Brain pericyte (primary cell): ENCODE results near the gene TRAF3.

Source experiments
- DNase-seq: peaks from one replicate; pipeline ENCODE4 v3.0.0-alpha.2; 2012; ENCODE audit warnings: low read depth, low spot score

Gene TRAF3

DNA sequence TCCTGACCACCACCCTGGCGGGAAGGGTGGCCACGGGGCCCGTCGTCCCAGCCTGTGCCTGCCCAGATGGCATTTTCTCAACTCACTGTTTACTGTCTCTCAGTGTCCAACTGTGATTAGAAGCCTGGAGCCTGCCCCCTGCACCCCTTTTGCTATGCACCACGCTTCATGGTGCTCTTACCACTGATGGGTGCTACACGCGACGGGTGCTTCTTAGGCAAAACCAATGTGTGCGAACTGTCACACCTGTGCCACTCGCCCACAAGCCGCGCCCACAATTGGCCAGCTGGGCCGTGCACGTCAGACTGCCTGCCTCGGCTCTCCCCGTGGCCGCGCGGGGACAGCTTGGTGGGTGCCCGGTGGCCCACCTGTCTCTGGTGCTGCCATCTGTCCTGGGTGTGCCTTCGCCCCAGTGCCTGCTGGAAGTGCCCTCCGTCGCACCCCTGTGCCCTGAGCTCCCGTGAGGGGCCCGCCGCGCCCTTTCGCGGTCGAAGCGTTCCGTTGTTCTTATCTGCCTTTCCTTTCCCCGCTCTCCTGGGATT lies 130.1 kb downstream of the TRAF3 start:
- DNase-seq = no peak

GRCh38 chr14:102907980-102908730 lies 130.9 kb downstream of the TRAF3 start:
- DNase-seq = no peak

DNA sequence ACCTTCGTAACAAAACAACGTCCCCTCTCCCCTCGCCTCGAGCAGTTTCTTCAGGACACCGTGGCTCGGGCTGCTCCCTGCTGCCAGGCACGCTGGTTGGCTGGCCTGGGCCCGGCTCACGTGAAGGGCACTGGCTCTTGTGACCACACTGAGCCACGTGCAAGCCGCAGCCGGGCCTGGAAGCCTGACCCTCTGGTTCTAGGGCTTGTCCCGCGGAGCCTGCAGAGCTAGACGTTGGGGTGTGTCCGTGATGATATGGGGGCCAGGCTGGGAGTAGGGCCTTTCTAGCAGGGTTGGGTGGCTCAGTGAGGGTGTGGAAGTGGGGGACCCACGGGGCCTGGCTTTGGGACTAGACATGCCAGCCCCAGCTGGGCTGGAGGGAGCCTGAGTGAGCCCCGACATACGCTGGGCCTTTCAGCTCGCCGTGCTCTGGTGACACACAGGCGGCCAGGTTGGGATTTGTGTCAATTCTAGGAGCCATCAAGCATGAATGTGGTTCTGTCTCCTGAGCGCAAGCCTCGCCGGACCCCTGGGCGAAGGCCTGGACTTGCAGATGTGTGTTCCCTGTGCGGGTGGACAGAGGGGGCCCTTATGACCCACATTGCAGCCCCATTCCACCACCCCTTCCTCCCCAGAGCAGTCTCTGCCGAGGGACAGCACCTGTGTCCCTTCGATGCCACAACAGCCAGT lies 131.7 kb downstream of the TRAF3 start:
- no peak for DNase-seq

DNA sequence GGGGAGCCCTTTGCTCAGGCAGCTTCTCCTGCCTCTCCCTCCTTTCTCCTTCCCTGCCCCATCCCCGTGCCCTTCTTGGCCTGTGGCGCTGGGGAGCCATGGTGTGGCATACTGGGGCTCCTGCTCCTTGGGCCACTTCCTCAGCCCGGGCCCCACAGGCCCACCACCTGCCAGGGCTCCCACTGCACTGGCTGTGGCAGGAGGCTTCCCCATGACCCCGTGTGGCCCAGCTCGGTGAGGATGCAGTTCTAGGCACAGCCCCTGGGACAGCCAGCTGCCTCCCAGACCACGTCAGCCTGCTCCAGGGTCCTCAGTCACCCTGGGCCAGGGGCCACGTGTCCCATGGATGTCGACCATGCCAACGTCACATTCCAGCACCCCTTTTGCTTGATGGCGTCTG lies 132.2 kb downstream of the TRAF3 start:
- no peak for DNase-seq

GRCh38 chr14:102909911-102910310 lies 132.7 kb downstream of the TRAF3 start:
- DNase-seq = no peak

DNA sequence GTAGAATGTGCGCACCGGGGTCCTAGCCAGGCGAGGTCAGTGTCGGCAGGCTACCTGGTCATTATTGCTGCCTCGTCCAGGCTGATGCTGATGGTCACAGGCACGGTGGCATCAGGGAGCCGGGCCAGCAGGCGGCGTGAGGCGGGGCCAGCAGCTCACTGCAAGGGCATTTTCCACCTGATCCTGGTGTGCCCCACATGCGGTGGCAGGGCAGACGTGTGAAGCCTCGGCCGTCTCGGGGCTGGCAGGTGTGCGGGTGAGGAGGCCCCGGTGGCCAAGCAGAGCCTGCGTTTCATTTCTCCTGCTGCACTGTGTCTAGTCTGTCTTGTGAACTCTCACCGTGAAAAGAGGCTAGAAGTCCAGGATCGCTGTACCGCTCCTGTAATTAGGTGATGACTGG lies 133.2 kb downstream of the TRAF3 start:
- no peak for DNase-seq

DNA sequence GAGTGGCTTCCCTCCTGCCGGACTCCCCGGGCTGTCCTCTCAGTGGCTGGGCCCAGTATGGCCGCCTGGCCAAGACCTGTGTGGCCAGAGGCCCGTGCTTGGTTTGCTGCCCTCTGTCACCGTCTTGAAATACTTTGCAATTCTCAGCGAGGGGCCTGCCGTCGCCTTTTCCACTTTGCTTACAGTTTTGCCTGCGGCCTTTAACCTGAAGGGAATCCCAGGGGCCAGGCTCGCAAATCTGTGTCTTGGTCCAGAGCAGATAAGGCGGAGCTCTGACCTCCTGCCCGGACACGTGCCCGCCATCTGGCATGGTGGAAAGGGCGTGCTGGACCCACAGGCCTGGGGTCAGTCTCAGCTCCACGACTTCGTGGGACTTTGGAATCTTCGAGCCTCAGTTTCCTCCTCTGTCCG lies 134.3 kb downstream of the TRAF3 start:
- no peak for DNase-seq

DNA sequence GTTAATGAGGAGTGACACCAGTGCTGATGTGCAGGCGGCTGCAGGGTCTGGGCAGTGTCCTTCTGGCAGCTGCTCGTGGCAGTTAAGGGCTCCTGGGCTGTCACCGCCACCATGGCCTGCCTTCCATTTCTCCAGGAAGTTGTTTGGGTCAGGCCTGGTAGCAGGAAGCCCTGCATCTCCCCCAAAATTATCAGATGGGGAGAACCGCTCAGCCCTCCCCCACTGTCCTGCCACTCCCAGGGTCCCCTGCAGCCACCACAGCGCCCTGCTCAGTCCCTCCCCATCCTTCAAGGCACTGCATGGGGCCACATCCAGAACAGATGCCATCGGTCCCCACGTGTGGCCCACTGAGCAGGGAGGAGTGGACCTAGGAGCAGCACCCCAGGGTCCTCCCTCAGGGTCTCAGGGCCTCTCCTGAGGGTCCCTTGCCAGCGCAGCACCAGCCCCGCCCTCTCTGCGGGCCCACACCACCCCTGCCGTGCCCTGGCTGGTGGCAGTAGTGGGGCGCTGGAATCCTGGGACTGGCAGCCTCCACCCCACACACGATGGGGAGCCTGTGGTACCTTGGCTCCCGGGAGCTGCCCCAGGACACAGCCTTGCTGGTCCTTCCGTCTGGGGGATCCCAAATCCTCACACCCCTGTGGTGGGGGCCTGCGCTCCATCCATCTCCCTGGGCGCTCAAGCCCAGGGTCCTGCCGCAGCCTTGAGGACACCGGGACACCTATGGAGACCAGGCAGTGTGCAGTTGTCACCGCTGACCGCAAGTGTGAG lies 134.9 kb downstream of the TRAF3 start:
- no peak for DNase-seq

DNA sequence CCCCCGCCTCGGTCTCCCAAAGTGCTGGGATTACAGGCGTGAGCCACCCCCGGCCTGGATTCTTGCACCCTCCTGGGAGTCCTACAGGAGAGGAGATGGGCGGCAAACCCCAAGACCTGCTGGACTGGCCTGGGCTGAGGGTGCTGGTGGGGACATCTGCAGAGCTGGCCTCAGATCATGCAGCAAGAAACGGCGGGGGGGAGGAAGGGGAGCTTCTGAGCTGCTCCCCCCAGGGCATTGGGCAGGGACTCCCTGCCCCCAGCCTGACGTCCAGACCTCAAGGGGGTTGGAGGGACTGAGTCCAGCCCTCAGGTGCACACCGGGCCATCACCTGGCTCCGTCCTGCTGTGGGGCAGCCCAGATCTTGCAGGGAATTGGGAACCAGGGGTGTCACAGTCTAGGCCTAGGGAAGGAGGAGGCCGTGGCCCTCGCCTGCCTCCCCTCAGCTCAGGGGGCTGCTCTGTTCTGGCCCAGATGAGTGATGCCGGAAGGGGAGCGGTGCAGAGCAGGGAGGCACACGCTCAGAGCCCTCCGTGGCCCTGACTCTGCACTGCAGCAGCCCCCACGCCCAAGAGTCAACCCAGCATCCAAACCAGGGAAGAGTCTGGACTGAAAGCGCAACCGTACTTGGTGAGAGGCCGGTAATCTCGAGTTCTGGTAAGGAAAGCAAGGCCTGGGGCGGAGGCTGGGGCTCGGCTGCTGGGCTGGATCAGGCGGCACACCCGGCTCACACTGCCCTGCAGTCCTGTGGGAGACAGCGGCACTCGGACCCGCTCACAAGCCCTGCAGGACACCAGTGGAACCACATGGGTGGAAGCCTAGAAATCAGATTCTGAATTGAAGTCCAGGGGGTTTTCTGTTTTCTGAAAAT lies 136.3 kb downstream of the TRAF3 start:
- no peak for DNase-seq

DNA sequence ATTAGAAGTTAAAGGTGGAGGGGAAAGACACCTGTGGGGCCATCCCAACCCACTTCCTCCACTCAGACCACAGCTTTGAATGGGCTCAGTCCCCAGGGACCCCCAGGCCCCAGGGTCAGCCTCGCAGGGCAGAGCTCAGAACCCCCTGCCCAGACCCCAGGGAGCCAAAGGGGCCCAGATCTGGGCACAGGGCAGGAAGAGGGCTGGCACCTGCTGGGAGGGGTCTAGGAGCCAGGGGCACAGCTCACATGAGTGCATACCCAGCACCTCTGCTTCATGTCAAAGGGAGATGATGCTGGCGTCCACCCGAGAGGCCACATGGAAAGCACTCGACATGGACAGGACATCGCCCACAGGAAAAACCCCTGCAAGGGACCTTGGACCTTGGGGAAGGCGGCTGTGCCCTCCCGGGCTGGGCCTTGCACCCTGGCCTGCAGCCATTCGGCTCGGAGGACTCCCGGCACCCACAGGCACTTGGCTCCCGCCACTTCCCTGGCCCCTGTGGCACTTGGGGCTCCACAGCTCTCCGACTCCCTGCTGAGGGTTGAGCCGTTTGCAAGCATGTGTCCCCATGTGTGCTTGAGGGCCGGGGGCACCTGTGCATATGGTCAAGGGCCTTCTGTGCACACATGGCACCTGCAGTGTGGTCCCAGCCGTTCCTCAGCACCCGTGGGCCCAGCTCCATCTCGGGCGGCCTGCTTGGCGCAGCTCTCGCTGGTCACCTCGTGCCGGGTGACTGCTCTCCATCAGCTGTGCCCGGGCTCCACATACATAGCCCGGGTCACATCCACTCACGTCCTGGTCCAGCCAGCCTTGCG lies 137.4 kb downstream of the TRAF3 start:
- no peak for DNase-seq

- no peak for DNase-seq
Observed at GRCh38 chr14:102915292-102916110, 138.3 kb downstream of the TRAF3 start.

GRCh38 chr14:102916347-102917055 lies 139.3 kb downstream of the TRAF3 start:
- DNase-seq = no peak

GRCh38 chr14:102917056-102917385 lies 139.8 kb downstream of the TRAF3 start:
- no peak for DNase-seq

DNA sequence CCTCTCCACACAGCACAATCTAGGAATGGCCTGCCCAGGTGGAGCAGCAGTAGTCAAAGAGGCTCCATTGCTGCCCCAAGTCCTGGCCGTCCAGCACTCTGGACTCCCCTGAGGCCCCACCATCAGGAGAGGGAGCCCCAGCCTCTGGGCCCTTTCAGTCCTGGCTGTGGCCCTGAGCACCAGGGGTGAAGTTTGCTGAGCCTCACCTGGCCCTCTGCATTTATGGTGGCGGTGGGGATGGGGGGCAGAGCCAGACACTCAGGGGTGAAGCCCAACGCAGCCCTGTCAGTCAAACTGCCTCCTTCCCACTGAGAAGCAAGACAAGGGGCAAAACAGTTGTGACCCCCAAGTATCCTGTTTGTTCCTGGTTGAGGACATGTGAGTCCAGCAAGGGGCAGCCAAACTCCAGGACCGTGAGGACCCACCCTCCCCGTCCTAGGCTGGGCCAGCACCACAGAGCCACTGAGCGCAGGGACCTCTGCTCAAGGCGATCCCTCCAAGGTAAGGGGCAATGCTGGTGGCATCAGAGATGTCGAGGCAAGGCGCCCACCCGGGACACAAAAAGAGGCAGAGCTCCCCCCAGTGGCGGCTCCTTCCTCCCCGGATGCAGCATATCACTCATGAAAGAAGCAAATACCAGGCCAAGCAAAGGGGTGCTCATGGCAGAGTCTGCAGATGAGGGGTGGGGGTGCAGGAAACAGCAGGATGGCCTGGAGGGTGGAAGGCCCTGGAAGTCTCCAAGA lies 140.4 kb downstream of the TRAF3 start:
- no peak for DNase-seq

- DNase-seq = no peak
Observed at GRCh38 chr14:102918438-102918837, 141.2 kb downstream of the TRAF3 start.

DNA sequence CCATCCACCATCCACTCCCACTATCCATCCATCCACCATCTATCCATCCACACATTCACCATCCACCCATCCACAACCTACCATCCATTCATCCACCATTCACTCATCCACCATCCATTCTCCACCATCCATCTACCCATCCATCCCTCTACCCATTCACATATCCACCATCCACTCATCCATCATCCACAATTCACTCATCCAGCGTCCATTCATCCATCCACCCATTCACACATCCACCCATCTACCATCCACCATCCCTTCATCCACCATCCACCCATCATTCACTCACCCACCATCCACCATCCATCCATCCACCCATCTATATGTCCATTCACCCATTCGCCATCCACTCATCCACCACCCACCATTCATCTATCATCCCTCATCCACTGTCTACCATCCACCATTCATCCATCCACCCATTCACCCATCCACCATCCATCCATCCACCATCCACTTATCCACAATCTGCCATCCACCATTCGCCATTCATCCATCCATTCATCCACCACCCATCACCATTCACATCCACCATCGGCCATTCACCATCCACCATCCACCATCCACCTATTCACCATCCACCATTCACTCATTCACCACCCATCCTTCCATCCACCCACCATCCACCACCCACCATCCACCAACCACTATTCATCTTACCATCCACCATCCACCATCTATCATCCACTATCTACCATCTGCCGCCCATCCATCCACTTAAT lies 143.2 kb downstream of the TRAF3 start:
- DNase-seq = no peak

DNA sequence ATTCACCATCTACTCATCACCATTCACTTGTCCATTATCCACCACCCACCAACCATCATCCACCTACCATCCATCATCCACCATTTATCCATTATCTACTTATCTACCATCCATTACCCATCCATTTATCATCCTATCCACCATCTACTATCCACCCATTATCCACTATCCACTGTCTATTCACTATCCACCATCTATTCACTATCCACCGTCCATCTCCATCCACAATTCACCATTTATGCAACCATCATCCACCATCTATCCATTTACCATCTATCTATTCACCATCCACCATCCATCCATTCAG lies 143.7 kb downstream of the TRAF3 start:
- no peak for DNase-seq
